Stomach smooth muscle (tissue), 2 donors: ENCODE results near the gene ATP11A.

Experiments
- H3K27ac ChIP-seq: one replicate; pipeline ENCODE4 v1.7.0; 2013; ENCODE audit warnings: mild to moderate bottlenecking, low read length, inconsistent platforms
- H3K27me3 ChIP-seq, 2 donors: one replicate each; pipeline ENCODE4 v1.7.0; 2013; ENCODE audit warnings: low read length in 2 of 2; ENCODE audit not compliant: insufficient read depth in 2 of 2, control insufficient read depth in 1 of 2
- H3K36me3 ChIP-seq, 2 donors: one replicate each; pipeline ENCODE4 v1.7.0; 2013; ENCODE audit warnings: low read length in 2 of 2; ENCODE audit not compliant: control insufficient read depth in 2 of 2, insufficient read depth in 2 of 2
- H3K4me1 ChIP-seq: one replicate; pipeline ENCODE4 v1.7.0; 2013; ENCODE audit warnings: low read length; ENCODE audit not compliant: control insufficient read depth, insufficient read depth
- H3K4me3 ChIP-seq, 2 donors: one replicate each; pipeline ENCODE4 v1.7.0; 2013; ENCODE audit warnings: low read length in 2 of 2
- H3K9ac ChIP-seq, 2 donors: one replicate each; pipeline ENCODE4 v1.7.0; 2013; ENCODE audit warnings: low read length in 2 of 2, mild to moderate bottlenecking in 1 of 2
- H3K9me3 ChIP-seq, 2 donors: one replicate each; pipeline ENCODE4 v1.7.0; 2013; ENCODE audit warnings: low read length in 2 of 2; ENCODE audit not compliant: control insufficient read depth in 2 of 2
- donor health status: healthy.
- donor health status: Pancreatic carcinoma.

ATP11A gene

GRCh38 chr13:112773601-112774447 lies 84.0 kb downstream of the ATP11A start:
- Histone ChIP-seq H3K27me3 (no peaks in the 10 kb centered on the region), H3K27ac (no peak overlapping the region), H3K4me3 (no peak overlapping the region), H3K4me1 (no peaks in the 10 kb centered on the region), H3K9me3 (no peaks in the 10 kb centered on the region), H3K9ac (no peak overlapping the region), H3K36me3 (peaks cover 0 to 2% of the 10 kb centered on the region in 2 donors)

GRCh38 chr13:112774448-112774792 lies 84.6 kb downstream of the ATP11A start:
- Histone ChIP-seq H3K27ac (no peak overlapping the region), H3K27me3 (no peaks in the 10 kb centered on the region), H3K9me3 (no peaks in the 10 kb centered on the region), H3K9ac (no peak overlapping the region), H3K4me3 (no peak overlapping the region), H3K36me3 (peaks cover 0 to 2% of the 10 kb centered on the region in 2 donors), H3K4me1 (no peaks in the 10 kb centered on the region)

- Histone ChIP-seq H3K4me1 (no peaks in the 10 kb centered on the region), H3K9me3 (no peaks in the 10 kb centered on the region), H3K4me3 (no peak overlapping the region), H3K9ac (no peak overlapping the region), H3K27ac (no peak overlapping the region), H3K36me3 (peaks cover 0 to 2% of the 10 kb centered on the region in 2 donors), H3K27me3 (no peaks in the 10 kb centered on the region)
These were observed 85.2 kb downstream of the ATP11A start for GRCh38 chr13:112774829-112775565.

- Histone ChIP-seq H3K4me1 (no peaks in the 10 kb centered on the region), H3K9ac (no peak overlapping the region), H3K36me3 (peaks cover 0 to 2% of the 10 kb centered on the region in 2 donors), H3K27ac (no peak overlapping the region), H3K27me3 (no peaks in the 10 kb centered on the region), H3K4me3 (no peak overlapping the region), H3K9me3 (no peaks in the 10 kb centered on the region)
These were observed 86.0 kb downstream of the ATP11A start for GRCh38 chr13:112775791-112776279.

GRCh38 chr13:112776354-112776753 lies 86.5 kb downstream of the ATP11A start:
- H3K4me3 ChIP-seq, result no peak overlapping the region
- no peaks in the 10 kb centered on the region for H3K27me3 ChIP-seq
- H3K36me3 ChIP-seq, result peaks cover 0 to 2% of the 10 kb centered on the region in 2 donors
- H3K27ac ChIP-seq, result no peak overlapping the region
- H3K4me1 ChIP-seq, result peaks cover 2% of the 10 kb centered on the region
- H3K9ac ChIP-seq, result no peak overlapping the region
- H3K9me3 ChIP-seq, result no peaks in the 10 kb centered on the region

GRCh38 chr13:112776971-112777370 lies 87.1 kb downstream of the ATP11A start:
- H3K4me1 ChIP-seq, result peaks cover 9% of the 10 kb centered on the region
- peaks cover 0 to 2% of the 10 kb centered on the region in 2 donors for H3K36me3 ChIP-seq
- H3K4me3 ChIP-seq, result no peak overlapping the region
- H3K27ac ChIP-seq, result no peak overlapping the region
- H3K9ac ChIP-seq, result no peak overlapping the region
- H3K27me3 ChIP-seq, result no peaks in the 10 kb centered on the region
- no peaks in the 10 kb centered on the region for H3K9me3 ChIP-seq

- H3K27me3 ChIP-seq, result no peaks in the 10 kb centered on the region
- no peak overlapping the region for H3K9ac ChIP-seq
- peaks cover 16% of the 10 kb centered on the region for H3K4me1 ChIP-seq
- H3K36me3 ChIP-seq, result peaks cover 0 to 2% of the 10 kb centered on the region in 2 donors
- H3K4me3 ChIP-seq, result no peak overlapping the region
- H3K27ac ChIP-seq, result no peak overlapping the region
- H3K9me3 ChIP-seq, result no peaks in the 10 kb centered on the region
These were observed 88.0 kb downstream of the ATP11A start for GRCh38 chr13:112777637-112778406.

GRCh38 chr13:112779856-112780604 lies 90.2 kb downstream of the ATP11A start:
- H3K9ac ChIP-seq, result no peak overlapping the region
- no peaks in the 10 kb centered on the region for H3K27me3 ChIP-seq
- H3K9me3 ChIP-seq, result no peaks in the 10 kb centered on the region
- peaks cover 29% of the 10 kb centered on the region for H3K4me1 ChIP-seq
- no peak overlapping the region for H3K27ac ChIP-seq
- H3K4me3 ChIP-seq, result no peak overlapping the region
- no peaks in the 10 kb centered on the region for H3K36me3 ChIP-seq

- peak overlapping the region; percentile 58 for H3K27ac ChIP-seq
- H3K27me3 ChIP-seq, result no peaks in the 10 kb centered on the region
- H3K4me1 ChIP-seq, result peaks cover 29% of the 10 kb centered on the region
- no peak overlapping the region for H3K4me3 ChIP-seq
- no peak overlapping the region for H3K9ac ChIP-seq
- H3K9me3 ChIP-seq, result no peaks in the 10 kb centered on the region
- peaks cover 3 to 4% of the 10 kb centered on the region in 2 donors for H3K36me3 ChIP-seq
These were observed 91.4 kb downstream of the ATP11A start for GRCh38 chr13:112781287-112781686.

- peaks cover 3 to 4% of the 10 kb centered on the region in 2 donors for H3K36me3 ChIP-seq
- peak overlapping the region in 1 of 2 donors; percentile 60 for H3K9ac ChIP-seq
- H3K27ac ChIP-seq, result peak overlapping the region; percentile 75
These were observed 92.1 kb downstream of the ATP11A start for GRCh38 chr13:112781881-112782361.

More at GRCh38 chr13:112781881-112782361, 92.1 kb downstream of the ATP11A start:
- peaks cover 29% of the 10 kb centered on the region for H3K4me1 ChIP-seq
- H3K4me3 ChIP-seq, result peak overlapping the region in 1 of 2 donors; percentile 54
- H3K27me3 ChIP-seq, result no peaks in the 10 kb centered on the region
- no peaks in the 10 kb centered on the region for H3K9me3 ChIP-seq
